Testis (tissue), 2 donors: Measurements from ENCODE around the gene TOMM40.

Experiments used
- CTCF ChIP-seq, 3 experiments: fragments of 450-650 bp in 2 of 3; fragments of 200-600 bp in 1 of 3; sonication (generic) in 1 of 3; IDR thresholded peaks; one replicate each; pipeline ENCODE4 v1.5.1; 2016 to 2019; ENCODE audit warnings: antibody characterized with exemption in 3 of 3, mild to moderate bottlenecking in 2 of 3, moderate library complexity in 1 of 3
- POLR2A ChIP-seq: fragments of 450-650 bp; IDR thresholded peaks from one replicate; pipeline ENCODE4 v1.6.1; 2017; ENCODE audit warnings: antibody characterized with exemption, mild to moderate bottlenecking, moderate library complexity

DNA sequence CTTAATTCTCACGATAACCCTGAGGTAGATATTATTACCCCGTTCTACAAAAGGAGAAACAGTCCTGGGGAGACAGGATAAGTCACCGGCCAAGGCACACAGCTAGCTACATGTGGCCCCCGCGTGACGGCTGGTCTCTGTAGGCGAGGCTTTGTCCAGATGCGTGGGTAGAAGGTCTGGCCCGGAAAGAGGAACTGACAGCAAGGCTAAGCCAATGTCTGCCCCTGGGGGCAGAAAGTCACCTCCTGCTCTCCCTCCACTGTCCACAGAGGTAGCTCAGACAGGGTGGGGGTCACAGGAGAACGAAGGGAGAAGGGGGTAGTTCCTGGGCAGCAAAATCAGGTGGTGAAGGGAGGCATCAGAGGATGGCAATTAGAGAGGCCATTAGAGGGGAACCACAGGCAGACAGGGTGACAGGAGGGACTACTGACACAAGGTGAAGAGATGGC, 52.8 kb downstream of the TOMM40 start:
- TF ChIP-seq CTCF (IDR thresholded peaks at IDR 0.05), result no peak
- TF ChIP-seq POLR2A, result no peak
